ENCODE measurements around the gene NCOA1. TPM values are rescaled to one million over a fixed set of nuclear protein-coding genes. Genes with fewer than 3 reads are reported as not detected.

The NCOA1 gene
- total RNA-seq, 2 experiments from 2014 or later: 6.1 to 12.1 TPM

DNA sequence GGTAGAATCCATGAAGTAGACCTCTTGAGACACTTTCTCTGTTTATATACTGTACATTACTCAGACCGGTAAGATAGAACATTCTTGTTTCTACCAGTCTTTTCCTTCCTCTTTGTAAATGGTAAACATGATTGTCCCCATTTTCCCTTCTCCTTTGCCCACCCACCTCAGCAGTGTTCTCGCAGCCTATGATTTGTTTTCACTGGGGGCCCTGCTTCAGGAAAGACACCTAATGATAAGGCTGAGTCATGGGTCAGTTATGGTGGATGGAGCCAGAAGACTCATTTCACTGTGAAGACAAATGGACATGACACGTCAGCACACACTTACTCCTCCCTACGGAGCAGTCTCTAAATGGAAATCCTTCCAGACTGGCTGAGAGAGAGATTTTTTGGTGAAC is 325.8 kb downstream of the NCOA1 start:
- peaks cover 100% of the 10 kb centered on the region for H3K36me3 ChIP-seq (ENCODE audit: insufficient read depth, low read length)
- intact Hi-C loops (cut with micrococcal nuclease; ENCODE audit: unreplicated experiment): no loop called here
- H3K9me2 ChIP-seq (ENCODE audit: insufficient read depth, low read length): no peaks in the 10 kb centered on the region
- BruUV-seq (replicated peaks): no TSS peak
- CTCF ChIA-PET (ENCODE audit: unreplicated experiment): no interaction called here
- H4K20me1 ChIP-seq (ENCODE audit: insufficient read depth, low read length): peaks cover 5% of the 10 kb centered on the region; the same call in 1 of the 2 replicates
- no peak overlapping the region for H2AFZ ChIP-seq (ENCODE audit: low read length)
- POLR2A ChIA-PET: interaction anchor here (1.0 kb wide), 1 partner anchor 9 kb away, joined by 3 read pairs; no protein-coding TSS in a partner anchor
- no peak overlapping the region for H3K4me3 ChIP-seq (ENCODE audit: low read depth, low read length, poor library complexity, severe bottlenecking)
- TF ChIP-seq EZH2phosphoT487 (IDR thresholded peaks at IDR 0.05; ENCODE audit: borderline replicate concordance, low read depth, low read length): no peak
- TF ChIP-seq, protein P1, sequence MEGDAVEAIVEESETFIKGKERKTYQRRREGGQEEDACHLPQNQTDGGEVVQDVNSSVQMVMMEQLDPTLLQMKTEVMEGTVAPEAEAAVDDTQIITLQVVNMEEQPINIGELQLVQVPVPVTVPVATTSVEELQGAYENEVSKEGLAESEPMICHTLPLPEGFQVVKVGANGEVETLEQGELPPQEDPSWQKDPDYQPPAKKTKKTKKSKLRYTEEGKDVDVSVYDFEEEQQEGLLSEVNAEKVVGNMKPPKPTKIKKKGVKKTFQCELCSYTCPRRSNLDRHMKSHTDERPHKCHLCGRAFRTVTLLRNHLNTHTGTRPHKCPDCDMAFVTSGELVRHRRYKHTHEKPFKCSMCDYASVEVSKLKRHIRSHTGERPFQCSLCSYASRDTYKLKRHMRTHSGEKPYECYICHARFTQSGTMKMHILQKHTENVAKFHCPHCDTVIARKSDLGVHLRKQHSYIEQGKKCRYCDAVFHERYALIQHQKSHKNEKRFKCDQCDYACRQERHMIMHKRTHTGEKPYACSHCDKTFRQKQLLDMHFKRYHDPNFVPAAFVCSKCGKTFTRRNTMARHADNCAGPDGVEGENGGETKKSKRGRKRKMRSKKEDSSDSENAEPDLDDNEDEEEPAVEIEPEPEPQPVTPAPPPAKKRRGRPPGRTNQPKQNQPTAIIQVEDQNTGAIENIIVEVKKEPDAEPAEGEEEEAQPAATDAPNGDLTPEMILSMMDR (conservative IDR thresholded peaks at IDR 0.05; ENCODE audit: low read length): no peak
- no peak overlapping the region for H3K27ac ChIP-seq (ENCODE audit: low read depth, low read length, poor library complexity, severe bottlenecking)
- H3K9me3 ChIP-seq (ENCODE audit: low read length): 0 out of 2 replicates have a peak, but pooled peaks cover 8% of the 10 kb centered on the region
- no peak overlapping the region for H3K4me2 ChIP-seq (ENCODE audit: low read length)
- H3K4me1 ChIP-seq (ENCODE audit: insufficient read depth, low read length, poor library complexity, severe bottlenecking): no peaks in the 10 kb centered on the region
- no peak for DNase-seq (ENCODE audit: low spot score)
- peaks cover 27% of the 10 kb centered on the region for H3K79me2 ChIP-seq (ENCODE audit: insufficient read depth, low read depth, low read length)

GRCh38 chr2:24818721-24819167 is 327.7 kb downstream of the NCOA1 start:
- intact Hi-C loops (cut with micrococcal nuclease; ENCODE audit: unreplicated experiment): no loop called here
- no peak overlapping the region for H3K4me3 ChIP-seq (ENCODE audit: low read depth, low read length, poor library complexity, severe bottlenecking)
- peaks cover 8% of the 10 kb centered on the region; the same call in 1 of the 2 replicates for H3K79me2 ChIP-seq (ENCODE audit: insufficient read depth, low read depth, low read length)
- no peak overlapping the region for H2AFZ ChIP-seq (ENCODE audit: low read length)
- no peak overlapping the region for H3K4me2 ChIP-seq (ENCODE audit: low read length)
- no TSS peak for BruUV-seq (replicated peaks)
- no peaks in the 10 kb centered on the region for H3K9me3 ChIP-seq (ENCODE audit: low read length)
- no peaks in the 10 kb centered on the region for H3K4me1 ChIP-seq (ENCODE audit: insufficient read depth, low read length, poor library complexity, severe bottlenecking)
- H3K27ac ChIP-seq (ENCODE audit: low read depth, low read length, poor library complexity, severe bottlenecking): no peak overlapping the region
- H3K36me3 ChIP-seq (ENCODE audit: insufficient read depth, low read length): peaks cover 100% of the 10 kb centered on the region
- no peak for DNase-seq (ENCODE audit: low spot score)
- no peak for TF ChIP-seq EZH2phosphoT487 (IDR thresholded peaks at IDR 0.05; ENCODE audit: borderline replicate concordance, low read depth, low read length)
- TF ChIP-seq, protein P1 (conservative IDR thresholded peaks at IDR 0.05; ENCODE audit: low read length): no peak
- H4K20me1 ChIP-seq (ENCODE audit: insufficient read depth, low read length): no peaks in the 10 kb centered on the region; the same call in 1 of the 2 replicates
- H3K9me2 ChIP-seq (ENCODE audit: insufficient read depth, low read length): no peaks in the 10 kb centered on the region
- POLR2A ChIA-PET: interaction anchor here (1.2 to 1.3 kb wide), 2 partner anchors 10 to 26 kb away, joined by 4 to 5 read pairs; no protein-coding TSS in a partner anchor
- CTCF ChIA-PET (ENCODE audit: unreplicated experiment): no interaction called here

DNA sequence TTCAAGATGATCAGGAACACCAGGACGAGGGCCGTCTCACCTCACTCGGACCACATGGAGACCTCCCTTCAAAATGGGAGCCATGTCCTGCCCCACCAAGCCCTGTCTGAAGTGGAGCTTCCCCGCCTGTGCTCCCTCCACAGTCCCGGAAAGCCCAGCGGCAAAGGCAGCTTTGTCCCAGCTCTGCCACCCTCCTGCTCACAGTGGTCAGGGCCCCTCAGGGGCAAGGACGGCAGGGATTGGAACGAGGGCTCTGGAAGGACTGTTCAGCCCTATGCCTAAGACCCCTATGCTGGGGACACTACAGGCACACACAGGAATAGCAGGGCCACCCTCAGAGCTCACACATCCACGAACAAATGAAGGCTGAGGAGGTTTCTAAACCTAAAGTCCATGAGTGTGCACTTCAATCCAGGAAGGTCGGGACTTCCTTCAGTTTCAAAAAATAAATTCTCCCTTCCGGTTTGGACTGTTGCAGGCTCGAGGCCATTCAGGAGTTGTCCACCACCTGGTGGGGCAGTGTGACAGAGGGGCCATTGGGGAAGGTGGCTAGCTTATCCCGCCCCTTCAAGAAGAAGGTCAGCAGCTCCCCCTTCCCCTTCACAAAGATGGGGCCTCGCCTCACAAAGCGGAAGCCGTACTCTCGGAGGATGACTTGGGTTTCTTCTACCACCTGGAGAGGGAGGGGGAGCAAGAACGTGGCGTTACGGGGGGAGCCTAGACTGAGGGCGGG is 328.6 kb downstream of the NCOA1 start:
- Histone ChIP-seq H3K9me2 (ENCODE audit: insufficient read depth, low read length) (no peaks in the 10 kb centered on the region), H2AFZ (ENCODE audit: low read length) (no peak overlapping the region), H4K20me1 (ENCODE audit: insufficient read depth, low read length) (no peaks in the 10 kb centered on the region; the same call in 1 of the 2 replicates), H3K4me3 (ENCODE audit: low read depth, low read length, poor library complexity, severe bottlenecking) (no peak overlapping the region), H3K79me2 (ENCODE audit: insufficient read depth, low read depth, low read length) (no peaks in the 10 kb centered on the region; the same call in 1 of the 2 replicates), H3K4me1 (ENCODE audit: insufficient read depth, low read length, poor library complexity, severe bottlenecking) (no peaks in the 10 kb centered on the region), H3K27ac (ENCODE audit: low read depth, low read length, poor library complexity, severe bottlenecking) (no peak overlapping the region), H3K4me2 (ENCODE audit: low read length) (no peak overlapping the region), H3K9me3 (ENCODE audit: low read length) (no peaks in the 10 kb centered on the region), H3K36me3 (ENCODE audit: insufficient read depth, low read length) (peaks cover 100% of the 10 kb centered on the region)
- intact Hi-C loops (cut with micrococcal nuclease; ENCODE audit: unreplicated experiment): no loop called here
- ChIA-PET CTCF (ENCODE audit: unreplicated experiment) (no interaction called here), POLR2A (interaction anchor here (1.2 kb wide), 1 partner anchor 27 kb away, joined by 4 read pairs; no protein-coding TSS in a partner anchor)
- BruUV-seq (replicated peaks): TSS peak; percentile 49
- TF ChIP-seq, protein P1 (conservative IDR thresholded peaks at IDR 0.05; ENCODE audit: low read length): no peak
- no peak for TF ChIP-seq EZH2phosphoT487 (IDR thresholded peaks at IDR 0.05; ENCODE audit: borderline replicate concordance, low read depth, low read length)
- no peak for DNase-seq (ENCODE audit: low spot score)

All from OCI-LY7 (cell line).